GM21723 (cell line): ENCODE data around the gene FRRS1L.

Source experiments
- ATAC-seq: cut with Tn5 transposase; IDR thresholded peaks from one replicate; pipeline ENCODE4 v1.9.1; 2021; ENCODE audit warnings: mild to moderate bottlenecking, moderate library complexity; ENCODE audit not compliant: unreplicated experiment

Gene FRRS1L, protein sequence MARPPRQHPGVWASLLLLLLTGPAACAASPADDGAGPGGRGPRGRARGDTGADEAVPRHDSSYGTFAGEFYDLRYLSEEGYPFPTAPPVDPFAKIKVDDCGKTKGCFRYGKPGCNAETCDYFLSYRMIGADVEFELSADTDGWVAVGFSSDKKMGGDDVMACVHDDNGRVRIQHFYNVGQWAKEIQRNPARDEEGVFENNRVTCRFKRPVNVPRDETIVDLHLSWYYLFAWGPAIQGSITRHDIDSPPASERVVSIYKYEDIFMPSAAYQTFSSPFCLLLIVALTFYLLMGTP

DNA sequence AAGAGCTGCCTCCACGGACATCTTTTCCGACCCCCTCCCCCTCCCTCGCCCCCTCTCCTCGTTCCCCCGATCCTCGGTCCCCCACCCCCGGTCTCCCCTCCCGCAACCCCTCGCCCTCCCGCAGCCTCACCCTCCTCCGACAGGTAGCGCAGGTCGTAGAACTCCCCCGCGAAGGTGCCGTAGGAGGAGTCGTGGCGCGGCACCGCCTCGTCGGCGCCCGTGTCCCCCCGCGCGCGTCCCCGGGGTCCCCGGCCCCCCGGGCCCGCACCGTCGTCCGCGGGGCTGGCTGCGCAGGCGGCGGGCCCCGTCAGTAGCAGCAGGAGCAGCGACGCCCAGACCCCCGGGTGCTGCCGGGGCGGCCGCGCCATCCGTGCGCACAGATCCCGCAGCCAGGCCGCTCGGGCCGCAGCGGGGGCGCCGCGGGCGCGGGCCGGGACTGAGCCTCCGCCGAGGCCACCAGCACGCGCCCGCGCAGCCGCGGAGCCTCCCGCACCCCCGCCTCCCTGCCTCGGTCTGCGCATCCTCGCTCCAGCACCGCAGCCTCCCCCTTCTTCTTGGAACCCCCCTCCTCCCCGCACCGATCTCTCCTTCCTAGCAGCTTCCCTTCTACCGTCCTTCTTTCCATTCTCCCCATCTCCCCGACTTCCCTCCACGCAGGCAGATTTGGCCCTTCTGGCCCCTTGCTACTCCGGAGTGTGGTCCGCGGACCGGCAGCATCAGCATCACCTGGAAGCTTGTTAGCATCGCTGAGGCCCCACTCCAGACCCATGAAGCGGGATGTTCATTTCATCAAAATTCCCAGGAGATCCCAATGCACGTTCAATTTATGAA, at the start of gene FRRS1L:
Gene FRRS1L, minus strand, starts transcription at position 479 of the 831 bp plus-strand sequence. Its CDS starts 111 bp downstream, at position 368.
- no peak for ATAC-seq

DNA sequence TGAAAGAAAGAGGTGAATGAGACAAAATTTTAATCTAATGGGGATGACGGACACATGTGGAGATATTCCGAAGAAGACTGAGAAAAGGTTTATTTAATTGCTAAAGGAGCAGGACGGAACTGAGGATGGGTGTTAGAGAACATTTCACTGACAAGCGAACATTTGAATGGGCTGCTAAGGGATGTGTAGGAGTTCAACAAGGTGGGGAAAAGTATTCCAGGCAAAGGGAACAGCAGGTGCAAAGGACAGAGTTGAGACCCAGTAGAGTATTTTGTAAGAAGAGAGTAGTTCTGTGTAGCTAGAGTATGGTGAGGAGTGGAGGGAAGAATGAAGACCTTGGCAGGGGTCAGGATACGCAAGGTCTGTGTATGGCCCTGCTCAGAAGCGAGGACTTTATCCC, 47.4 kb upstream of the FRRS1L start:
- no peak for ATAC-seq

DNA sequence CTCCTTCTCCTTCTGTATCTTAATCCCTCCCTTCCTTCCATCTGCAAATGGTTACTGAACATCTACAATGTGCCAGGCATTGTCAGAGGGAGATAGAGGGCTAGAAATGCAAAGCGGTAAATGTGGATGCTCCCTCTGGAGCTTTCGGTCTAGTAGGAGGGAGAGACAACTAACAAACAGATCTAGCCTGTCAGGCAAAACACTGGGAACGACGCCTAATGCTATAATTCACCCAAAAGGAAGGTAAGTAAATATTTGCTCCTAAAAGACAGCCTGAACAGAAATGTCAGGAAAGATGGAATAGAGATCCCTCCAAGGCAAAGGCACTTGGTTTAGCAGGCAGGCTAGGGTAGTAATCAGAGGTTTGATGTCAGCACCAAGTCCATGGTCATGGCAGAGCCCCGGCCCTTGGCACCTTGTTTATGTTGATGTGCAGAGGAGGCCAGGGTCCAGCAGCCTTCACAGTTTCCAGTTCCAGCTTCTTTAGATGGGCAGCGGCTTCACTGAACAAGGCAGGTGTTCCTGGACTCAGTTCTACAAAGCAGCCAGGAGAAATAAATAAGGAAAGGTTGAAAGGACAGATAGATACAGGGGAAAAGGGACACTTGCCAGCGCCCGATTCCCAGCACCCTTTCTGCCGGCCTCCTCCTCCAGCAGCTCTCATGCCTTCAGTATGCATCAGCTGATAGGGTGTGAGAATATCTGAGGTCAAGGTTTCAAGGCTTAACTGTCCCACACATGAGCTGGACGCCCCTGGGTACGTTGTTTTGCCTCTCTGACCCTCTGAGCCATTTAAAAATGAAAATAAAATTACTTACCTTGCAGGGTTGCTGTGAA, 46.5 kb upstream of the FRRS1L start:
- no peak for ATAC-seq

DNA sequence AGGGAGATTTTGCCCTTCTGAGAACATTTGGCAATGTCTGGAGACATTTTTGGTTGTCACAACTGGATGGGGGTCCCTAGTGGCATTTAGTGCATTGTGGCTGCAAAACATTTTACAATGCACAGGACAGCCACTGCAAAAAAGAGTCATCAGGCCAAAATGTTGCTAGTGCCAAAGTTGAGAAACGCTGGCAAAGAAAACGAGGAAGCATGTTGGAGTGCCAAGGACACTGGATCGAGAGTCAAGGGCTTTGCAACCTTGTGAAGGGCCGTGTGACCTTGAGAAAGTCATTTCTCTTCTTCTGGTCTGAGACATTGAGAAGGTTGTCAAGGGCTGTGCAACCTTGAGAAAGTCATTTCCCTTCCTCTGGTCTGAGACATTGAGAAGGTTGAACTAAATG, 45.7 kb upstream of the FRRS1L start:
- ATAC-seq = no peak

DNA sequence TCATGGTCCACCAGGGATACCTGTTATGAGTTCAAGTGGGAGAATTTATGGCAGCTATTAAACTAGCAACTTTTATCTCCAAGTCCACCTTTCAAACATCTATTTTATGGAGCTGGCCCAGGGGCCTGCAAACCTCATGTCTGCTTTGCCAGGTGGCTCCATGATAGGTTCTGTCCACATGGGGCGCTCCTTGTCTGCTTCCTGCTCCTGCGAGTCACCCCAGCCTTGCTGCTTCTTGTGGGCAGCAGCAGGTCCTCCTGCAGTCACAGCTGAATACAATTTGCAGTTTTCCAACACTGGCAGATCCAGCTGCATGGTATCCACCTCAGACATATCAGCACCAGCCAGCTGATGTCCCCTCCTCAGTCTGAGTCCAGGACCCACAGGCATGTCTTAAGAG, 39.6 kb upstream of the FRRS1L start:
- no peak for ATAC-seq

DNA sequence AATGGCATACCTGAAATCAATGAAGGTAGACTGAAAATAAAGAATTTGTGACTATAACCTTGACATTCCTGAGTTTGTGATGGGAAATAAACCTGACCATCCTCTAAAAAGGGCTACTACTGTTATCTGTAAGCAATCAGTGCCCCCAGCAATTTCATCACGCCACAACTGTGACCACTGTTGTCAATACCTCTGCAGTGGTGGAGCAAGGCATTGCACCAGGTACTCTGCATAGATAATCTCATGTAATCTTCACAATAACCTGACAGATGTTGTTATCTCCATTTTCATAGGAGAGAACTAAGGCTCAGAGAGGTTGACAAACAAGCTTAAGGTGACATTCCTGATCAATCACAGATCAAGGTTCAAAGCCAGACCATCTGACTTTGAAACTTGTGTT, 38.5 kb upstream of the FRRS1L start:
- ATAC-seq = no peak

DNA sequence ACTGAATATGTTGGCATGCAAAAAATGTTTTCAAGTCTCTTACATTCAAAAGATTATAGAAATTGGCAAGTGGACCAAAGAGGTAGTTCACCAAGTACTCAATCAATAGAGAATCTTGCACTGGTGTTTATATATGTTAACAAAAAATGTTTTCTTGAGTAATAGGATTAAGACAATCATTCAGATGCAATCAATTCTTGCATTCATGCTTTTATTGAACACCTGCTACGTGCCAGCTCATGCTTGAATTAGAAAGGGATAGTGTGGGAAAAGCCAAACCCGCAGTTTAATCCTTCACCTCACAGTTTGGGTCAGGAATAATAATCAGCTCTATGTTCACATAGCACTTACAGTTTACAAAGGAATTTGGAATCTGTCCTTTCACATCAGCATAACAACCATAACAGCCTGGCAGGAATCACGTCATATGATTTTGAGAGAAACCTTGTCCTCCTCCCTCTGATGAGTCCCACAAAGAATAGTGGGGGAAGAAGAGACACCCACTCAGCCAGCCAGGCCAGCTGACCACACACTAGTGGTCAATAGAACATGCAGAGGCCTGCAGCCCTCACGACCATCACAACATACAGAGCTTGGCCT, 36.8 kb upstream of the FRRS1L start:
- no peak for ATAC-seq

DNA sequence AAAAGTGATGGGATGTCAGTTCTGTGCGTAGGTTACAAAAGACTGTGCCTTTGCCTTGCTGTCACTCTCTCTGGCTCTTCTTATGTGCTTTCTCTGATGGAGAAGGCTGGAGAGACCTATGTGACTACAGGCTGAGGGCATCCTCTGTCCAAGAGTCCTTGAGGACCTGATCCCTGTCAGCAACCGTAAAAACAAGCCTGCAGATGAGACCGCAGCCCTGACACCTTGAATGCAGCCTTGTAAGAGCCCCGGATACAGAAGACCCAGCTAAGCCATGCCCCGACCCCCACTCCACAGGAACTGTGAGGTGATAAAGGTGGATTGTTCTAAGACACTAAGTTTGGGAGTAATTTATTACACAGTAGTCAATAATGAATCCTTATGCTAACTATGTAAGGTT, 32.6 kb upstream of the FRRS1L start:
- no peak for ATAC-seq

DNA sequence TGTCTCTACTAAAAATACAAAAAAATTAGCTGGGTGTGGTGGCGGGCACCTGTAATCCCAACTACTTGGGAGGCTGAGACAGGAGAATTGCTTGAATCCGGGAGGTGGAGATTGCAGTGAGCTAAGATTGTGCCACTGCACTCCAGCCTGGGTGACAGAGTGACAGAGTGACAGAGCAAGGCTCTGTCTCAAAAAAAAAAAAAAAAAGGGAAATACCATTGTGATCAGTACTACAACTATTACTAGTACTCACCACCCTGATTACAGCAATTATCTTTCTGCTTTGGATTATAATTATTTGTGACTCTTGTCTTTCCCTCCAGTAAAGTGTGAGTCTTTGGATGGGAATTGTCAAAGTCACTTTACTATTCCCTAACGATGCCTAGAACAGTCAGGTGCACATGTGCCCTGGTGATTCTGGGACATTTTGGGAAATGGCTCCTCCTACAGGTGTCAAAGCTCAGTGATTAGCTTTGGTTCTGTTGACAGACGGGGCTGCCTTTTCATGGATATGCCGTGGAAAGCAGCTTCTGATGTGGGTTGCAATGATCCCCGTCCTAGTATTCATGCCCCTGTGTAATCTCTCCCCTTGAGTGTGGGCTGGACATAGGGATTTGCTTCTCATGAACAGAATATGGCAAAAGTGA, 31.8 kb upstream of the FRRS1L start:
- no peak for ATAC-seq

DNA sequence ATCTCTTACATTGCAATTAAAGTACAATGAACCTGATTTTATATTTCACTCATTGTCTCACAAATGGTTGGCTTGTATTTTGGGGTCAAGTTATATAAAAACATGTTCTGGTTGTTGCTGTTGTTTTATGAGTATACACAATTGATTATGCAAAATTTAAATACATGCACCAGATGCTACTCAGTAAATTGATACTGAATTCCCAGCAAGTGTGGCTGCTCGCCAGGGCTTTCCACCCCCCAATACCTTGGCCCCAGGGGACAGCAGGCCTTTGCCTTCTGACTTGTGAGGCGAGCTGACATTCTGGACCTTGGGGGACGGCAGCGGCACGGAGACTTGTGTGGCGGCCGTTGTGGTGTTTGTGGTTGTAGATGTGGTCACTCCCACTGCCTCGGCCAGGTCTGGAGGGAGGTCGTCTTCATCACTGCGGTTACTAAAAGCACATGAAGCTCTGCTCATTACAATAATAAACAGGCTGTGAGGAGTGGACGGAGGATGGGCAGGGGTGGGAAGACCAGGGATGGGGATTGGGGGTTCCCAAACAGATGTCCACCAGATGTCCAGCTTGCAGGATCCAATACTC, 27.0 kb upstream of the FRRS1L start:
- ATAC-seq = no peak

DNA sequence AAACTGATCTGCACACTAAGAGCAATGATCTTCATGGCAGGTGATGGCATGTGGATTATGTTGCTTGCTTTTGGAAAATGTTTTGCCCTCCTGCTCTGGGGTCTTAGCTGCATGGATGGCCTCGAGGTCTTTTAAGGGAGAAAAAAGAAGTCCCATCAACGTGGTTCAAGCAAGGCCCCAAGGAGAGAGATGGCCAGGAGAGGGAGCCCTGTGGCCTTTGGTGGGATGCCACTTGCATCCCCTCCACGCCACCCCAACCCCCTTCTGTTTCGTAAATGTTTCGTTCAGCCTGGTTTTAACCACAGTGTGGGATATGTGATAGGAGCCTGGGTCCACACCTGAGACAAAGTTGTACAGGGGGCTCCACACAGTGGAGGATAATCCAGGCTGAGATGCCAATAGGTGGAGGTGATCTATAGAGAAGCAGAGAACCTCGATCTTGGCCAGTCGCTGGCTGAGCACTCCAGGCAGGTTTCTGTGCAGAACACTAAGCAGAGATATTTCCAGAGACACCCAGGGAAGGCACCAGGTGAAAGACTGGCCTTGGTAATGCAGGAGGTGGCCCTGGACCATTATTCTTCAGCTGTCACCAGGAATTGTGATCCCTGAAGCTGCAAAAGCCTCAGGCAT, 25.8 kb upstream of the FRRS1L start:
- ATAC-seq = no peak

DNA sequence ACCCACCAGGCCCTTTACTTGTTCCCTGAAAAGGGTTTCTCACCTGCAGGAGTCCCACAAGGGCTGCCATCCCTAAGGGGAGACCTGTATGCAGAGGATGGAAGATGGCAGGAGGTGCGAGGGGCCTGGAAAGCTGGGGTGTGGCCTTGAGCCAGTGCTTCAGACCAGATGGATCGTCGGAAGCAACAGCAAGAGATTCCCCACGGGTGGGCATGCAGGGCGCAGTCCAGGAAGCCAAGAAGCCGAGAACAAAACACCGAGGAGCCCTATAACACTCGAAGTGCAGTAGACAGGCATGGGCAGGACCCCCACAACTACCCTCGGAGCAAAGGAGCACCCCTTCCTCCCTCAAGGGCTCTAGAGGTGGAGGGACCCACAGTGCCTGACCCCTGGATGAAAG, 24.7 kb upstream of the FRRS1L start:
- ATAC-seq = no peak

DNA sequence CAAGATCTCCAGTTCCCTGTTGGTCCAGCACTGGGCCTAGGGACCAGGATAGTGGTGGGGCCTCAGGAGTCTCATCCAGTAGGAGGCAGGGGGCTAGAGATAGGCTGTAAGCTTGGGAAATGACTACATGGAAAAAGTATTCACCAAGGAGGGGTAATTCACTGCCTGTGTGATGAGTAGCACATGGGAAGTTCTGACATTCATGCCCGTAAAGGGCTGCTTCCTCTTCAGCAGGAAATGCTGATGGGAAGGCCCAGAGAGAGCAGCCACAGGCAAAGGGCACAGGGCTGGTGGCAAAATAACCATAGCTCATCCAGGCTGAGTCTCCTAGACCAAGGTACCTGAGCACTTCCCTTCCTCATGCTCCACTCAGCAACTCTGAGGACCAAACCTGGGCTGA, 23.1 kb upstream of the FRRS1L start:
- ATAC-seq = no peak

DNA sequence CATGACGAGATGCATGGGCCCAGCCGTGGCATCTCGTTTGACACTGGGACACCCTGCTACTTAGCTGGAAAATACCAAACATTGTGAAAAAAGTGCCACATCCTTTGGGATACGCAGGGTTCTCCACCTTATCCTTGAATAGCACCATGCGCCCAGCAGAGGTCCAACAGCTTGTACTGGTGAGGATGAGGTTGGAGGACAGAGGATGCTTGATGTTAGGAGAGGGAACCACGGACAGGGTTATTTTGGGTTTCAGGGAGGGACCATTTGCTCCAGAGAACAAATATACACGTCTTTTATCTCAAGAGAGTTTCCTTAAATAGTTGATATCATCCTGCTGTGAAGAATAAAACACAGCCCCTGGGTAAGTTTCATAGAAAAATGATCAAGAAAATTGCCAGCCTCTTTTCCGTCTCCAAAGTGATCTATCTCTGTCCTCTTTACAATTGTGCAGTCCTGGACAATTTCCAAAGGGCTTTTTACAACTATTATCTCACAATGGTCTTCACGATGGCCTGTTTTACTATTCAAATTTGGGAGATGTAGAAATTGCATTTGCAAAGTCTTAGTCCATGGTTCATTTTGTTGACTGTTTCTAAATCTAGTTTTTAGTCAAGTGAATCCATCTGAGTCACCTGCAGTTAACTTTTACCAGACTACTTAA, 19.9 kb upstream of the FRRS1L start:
- ATAC-seq = no peak

DNA sequence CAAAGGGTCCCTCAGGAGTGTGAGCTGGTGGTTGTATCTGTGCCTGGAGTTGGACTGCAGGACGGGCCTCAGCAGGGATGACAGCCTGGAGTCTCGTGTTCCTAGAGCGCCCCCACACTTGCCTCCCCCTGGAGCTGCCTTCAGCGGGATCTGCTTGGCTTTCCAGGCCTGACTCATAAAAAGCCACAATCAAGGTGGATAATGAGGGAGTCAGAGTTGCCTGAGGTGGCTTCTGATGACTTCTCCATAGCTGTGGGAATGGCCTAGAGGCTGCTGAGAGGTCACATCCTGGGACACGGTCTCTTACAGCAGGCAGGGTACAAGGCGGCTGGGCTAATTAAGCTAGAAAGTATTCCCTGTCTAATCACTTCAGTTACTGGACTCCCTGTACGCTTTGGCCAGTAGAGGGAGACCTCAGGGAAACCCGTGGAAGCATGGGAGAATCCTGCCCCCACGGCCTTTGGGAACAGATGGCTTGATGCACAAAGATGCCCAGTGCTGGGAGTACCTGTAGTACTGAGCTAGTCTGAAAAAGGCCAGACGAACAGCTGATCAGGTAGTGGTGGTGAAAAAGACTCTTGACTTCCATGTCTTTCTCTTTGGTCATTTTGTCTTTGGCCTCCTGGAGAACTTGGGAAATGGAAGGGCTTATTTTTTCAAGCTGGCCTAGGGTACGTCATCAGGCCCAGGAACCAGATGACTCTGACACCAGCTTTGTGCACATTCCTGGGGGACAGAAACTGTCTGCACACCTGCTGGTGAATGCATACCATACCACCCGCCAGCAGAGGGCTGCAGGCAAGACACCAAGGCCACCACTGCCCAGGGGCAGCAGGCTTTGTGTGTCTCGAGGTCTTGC, 16.1 kb upstream of the FRRS1L start:
- no peak for ATAC-seq

DNA sequence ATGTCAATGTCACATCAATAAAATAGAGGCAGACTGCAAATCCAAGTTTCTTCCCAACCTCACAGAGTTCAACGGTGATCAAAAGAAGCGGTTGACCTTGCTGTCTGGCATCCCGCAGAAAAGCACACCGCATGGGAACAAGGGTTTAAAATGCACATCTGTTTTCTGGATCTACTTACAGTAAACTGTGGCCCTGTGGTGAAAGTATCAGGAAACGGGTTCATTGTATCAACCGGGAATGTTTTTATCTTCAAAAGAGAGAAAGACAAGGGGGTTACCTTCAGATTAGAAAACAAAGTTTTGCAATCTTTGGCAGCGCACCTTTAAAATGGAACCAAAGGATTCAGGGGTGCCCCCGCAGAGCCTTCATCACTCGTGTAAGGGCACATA, 15.5 kb upstream of the FRRS1L start:
- no peak for ATAC-seq

DNA sequence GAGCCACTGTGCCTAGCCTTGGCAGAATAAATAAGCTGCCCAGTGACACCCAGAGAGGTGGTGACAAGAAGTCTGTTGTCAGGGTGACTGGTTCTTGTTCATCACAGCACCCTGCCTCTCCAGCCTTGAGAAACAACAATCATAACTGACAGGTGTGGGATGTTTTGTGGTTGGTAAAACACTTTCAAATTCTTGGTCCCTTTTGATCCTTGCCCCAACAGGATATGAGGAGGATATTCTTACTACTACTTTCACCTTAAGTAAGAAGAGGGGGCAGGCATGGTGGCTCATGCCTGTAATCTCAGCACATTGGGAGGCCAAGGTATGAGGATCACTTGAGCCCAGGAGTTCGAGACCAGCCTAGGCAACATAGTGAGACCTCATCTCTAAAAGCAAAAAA, 14.2 kb upstream of the FRRS1L start:
- peak; percentile 63 for ATAC-seq

DNA sequence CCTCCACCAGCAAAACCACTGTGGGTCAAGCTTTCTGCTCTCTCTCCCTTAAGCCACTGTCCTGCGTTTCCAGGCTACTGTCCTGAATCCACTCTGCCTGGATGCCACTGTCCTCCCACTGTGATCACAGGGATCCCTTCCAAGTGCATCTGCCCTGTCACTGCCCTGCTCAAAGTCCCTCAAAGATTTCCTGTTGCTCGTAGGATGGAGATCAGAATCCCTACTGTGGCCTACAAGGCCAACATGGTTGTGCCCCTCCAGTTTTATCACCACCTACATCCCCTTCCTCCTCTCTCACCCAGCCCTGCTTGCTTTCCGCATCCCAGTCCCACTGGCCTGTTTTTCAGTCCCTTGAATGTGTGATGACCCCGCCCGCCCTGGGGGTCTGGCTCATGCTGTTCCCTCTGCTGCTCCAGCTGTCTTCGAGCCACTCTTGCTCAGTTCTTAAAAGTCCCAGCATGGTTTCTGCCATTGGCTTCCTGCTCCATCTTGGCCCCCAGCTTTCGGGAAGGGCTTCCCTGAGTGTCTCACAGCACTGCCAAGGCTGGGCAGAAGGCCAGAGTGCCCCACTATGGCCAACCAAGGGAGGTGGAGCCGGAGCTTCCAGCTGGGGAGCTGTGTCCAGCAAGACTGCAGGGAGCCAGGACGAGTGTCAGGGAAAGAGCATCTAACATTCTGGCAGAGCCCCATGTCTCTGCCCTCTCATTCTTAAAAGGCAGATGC, 12.9 kb upstream of the FRRS1L start:
- no peak for ATAC-seq
